Neural cell (in vitro differentiated cells): ENCODE measurements around the gene ANKS1B.

ENCODE experiments used
- EP300 ChIP-seq: fragments of 450-650 bp; conservative IDR thresholded peaks from 2 replicates; pipeline ENCODE4 v1.6.1; 2014; ENCODE audit warnings: antibody characterized with exemption, mild to moderate bottlenecking, moderate library complexity; ENCODE audit not compliant: poor library complexity, severe bottlenecking
- EZH2 ChIP-seq: fragments of 200-600, 300-800 bp; shearing (Covaris generic), sonication (generic); IDR thresholded peaks from 2 replicates; pipeline ENCODE4 v1.6.1; 2014; ENCODE audit warnings: antibody characterized with exemption, low read length, borderline replicate concordance, mild to moderate bottlenecking; ENCODE audit not compliant: insufficient read depth, poor library complexity, severe bottlenecking
- MXI1 ChIP-seq: fragments of 450-650 bp; conservative IDR thresholded peaks from 2 replicates; pipeline ENCODE4 v1.6.1; 2014; ENCODE audit warnings: antibody characterized with exemption, mild to moderate bottlenecking; ENCODE audit not compliant: poor library complexity, severe bottlenecking
- TAF1 ChIP-seq: IDR thresholded peaks from 2 replicates; pipeline ENCODE4 v1.6.1; 2012; ENCODE audit warnings: low read depth
- TF ChIP-seq, protein P1 (sequence below): fragments of 450-650 bp; IDR thresholded peaks from 2 replicates; pipeline ENCODE4 v1.5.1; 2014; ENCODE audit warnings: antibody characterized with exemption, mild to moderate bottlenecking, moderate library complexity; ENCODE audit not compliant: poor library complexity, severe bottlenecking

DNA sequence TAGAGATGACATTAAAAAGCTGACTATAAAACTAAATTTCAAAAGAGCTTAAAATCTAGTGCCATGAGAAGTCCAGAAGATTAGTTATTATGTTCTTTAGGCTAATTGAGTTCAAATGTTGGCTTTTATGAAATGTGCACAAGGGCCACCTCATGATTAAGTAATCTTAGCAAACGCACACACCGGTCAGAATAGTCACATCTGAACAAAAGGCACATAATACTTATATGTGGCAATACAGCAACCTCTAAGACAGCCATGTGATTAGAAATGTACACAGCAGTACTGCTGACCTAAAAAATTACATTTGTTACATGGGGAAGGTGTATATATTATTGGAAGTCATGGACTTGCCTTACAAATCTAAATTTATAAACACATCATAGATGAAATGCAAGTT lies 681.9 kb downstream of the ANKS1B start:
- TF ChIP-seq, protein P1, sequence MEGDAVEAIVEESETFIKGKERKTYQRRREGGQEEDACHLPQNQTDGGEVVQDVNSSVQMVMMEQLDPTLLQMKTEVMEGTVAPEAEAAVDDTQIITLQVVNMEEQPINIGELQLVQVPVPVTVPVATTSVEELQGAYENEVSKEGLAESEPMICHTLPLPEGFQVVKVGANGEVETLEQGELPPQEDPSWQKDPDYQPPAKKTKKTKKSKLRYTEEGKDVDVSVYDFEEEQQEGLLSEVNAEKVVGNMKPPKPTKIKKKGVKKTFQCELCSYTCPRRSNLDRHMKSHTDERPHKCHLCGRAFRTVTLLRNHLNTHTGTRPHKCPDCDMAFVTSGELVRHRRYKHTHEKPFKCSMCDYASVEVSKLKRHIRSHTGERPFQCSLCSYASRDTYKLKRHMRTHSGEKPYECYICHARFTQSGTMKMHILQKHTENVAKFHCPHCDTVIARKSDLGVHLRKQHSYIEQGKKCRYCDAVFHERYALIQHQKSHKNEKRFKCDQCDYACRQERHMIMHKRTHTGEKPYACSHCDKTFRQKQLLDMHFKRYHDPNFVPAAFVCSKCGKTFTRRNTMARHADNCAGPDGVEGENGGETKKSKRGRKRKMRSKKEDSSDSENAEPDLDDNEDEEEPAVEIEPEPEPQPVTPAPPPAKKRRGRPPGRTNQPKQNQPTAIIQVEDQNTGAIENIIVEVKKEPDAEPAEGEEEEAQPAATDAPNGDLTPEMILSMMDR = no peak
- TF ChIP-seq TAF1 (no peak), EP300 (no peak), EZH2 (no peak), MXI1 (no peak)
